GDM1 (cell line): ENCODE data around the gene STX19.
"Not testable (repeated sequence)": the region's sequence is repeated elsewhere in the genome, so short reads cannot be mapped to it uniquely, and the experiment has no call there.

ENCODE experiments used
- DNase-seq: peaks from one replicate; lab custom pipeline; 2025; lab: John Stamatoyannopoulos, UW

The STX19 gene, protein sequence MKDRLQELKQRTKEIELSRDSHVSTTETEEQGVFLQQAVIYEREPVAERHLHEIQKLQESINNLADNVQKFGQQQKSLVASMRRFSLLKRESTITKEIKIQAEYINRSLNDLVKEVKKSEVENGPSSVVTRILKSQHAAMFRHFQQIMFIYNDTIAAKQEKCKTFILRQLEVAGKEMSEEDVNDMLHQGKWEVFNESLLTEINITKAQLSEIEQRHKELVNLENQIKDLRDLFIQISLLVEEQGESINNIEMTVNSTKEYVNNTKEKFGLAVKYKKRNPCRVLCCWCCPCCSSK

GRCh38 chr3:94028093-94028837 is at the start of gene STX19:
Gene STX19, minus strand, starts transcription at chr3:94028597. Its CDS starts 13,328 bp downstream, at chr3:94015269.
- DNase-seq: no peak

- DNase-seq: no peak
Measured at GRCh38 chr3:94076055-94076454, 47.7 kb upstream of the STX19 start.

- no peak for DNase-seq
Measured at GRCh38 chr3:94071713-94072284, 43.4 kb upstream of the STX19 start.

GRCh38 chr3:94070341-94070911 is 42.0 kb upstream of the STX19 start:
- no peak for DNase-seq

- DNase-seq: no peak
Measured at GRCh38 chr3:94069194-94069813, 40.9 kb upstream of the STX19 start.

GRCh38 chr3:94066506-94067500 is 38.4 kb upstream of the STX19 start:
- DNase-seq: no peak

DNA sequence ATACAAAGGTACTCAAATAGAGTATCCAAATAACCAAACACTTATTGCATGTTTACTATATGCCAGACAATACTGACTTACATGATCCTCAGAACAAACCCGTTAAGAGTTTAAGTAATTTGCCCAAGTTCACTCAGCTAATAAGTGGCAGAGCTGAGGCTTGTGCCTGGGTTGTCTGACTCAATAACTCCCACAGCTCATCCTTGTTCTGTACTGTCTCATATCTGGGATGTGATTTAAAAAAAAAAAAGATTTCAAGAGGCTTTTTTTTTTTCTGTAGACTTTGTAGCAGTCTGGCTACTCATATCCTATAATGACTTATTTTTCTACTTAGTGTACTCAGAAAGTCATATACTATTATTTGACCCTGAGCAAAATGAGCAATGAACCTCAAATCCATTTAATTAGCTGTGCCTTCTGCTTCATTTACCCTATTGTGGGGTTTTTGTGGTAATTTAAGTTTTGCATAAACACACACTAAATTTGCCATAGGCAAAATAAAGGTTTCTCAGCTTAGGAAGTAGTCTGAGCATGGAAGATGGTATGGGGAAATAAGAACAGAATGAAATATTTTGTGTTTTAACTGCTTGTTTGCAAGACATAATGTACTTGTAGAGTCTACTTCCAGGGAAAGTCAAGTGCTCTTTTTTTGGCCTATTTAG is 37.6 kb upstream of the STX19 start:
- DNase-seq: no peak

GRCh38 chr3:94065122-94065521 is 36.7 kb upstream of the STX19 start:
- no peak for DNase-seq

DNA sequence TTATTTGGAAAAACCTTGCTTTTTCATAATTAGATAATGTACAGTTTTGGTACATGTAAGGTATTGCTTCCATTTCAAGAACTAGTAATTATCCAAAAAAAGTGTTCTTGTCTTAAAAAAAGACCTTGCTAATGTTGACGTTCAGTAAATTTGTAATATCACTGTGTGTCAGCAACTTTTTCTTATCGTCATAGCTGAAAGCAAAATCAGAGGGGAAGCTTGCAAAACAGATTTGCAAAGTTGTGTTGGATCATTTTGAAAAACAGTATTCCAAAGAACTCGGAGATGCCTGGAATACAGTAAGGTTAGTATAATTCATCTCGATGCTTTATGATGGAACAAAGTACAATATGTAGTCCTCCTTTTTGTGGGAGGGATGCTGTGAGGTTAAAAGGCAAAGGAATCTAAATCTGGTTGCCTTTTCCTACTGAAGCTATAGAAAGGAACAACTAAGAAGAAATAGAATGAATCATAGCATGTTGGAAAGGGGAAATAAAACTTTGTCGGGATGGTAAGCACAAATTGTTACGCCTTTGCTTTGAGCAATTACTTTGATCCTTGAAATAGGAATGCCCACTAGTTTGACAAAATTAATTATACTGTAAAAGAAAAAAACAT is 36.0 kb upstream of the STX19 start:
- DNase-seq: no peak

DNA sequence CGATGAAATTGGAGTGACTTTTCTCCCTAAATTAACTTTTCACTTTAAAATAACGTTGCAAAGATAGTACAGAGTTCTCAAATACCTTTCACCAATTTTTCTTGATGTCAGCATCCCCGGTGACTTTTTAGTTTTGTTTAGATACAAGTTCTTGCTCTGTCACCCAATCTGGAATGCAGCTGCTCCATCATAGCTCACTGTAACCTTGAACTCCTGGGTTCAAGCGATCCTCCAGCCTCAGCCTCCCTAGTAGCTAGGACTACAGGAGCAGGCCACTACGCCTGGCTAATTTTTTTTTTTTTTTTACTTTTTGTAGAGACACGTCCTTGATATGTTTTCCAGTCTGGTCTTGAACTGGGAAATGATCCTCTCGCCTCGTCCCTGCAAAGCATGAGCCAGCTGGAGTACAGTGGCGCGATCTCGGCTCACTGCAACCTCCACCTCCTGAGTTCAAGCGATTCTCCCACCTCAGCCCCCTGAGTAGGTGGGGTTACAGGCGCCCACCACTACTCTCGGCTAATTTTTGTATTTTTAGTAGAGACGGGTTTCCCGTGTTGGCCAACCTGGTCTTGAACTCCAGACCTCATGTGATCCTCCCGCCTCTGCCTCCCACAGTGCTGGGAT is 35.2 kb upstream of the STX19 start:
- DNase-seq: no peak

- peak; percentile 94 for DNase-seq
Measured at GRCh38 chr3:94062513-94063404, 34.4 kb upstream of the STX19 start, which contains the start of the genes DHFR2 and NSUN3. Gene DHFR2, minus strand, starts transcription at chr3:94062916. Its CDS starts 1,405 bp downstream, at chr3:94061511. Gene NSUN3, plus strand, starts transcription at chr3:94063061. Its CDS starts 66 bp downstream, at chr3:94063127.

DNA sequence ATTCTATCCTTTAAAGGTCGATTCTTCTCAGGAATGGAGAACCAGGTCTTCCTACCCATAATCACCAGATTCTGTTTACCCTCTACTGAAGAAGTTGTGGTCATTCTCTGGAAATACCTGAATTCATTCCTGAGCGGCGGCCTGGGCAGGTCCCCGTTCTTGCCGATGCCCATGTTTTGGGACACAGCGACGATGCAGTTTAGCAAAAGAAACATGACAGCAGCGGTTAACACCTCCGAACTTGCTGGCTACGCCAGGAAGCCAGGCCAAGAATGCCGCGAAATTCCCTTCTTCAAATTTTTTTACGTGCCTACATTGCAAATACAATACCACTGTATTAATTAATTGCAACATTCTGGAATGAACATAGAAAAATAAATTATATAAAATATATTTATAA is 32.9 kb upstream of the STX19 start:
- no peak for DNase-seq

DNA sequence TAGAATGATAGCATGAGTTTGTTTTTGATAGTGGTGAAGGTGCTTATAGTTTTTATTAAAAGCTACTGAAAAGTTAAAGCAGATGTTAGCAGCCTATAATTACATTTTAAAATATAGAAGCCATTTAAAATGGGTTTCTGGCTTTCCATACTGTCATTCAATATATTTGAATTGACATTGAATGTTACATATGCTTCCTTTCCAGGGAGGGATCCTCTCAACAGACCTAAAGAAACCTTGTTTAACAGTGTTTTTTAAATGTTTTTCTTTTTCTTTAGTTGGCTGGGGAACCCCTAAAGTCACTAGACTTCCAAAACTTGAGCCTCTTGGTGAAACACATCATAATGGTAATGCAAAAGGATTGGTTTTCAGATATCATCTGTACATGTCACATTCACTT is 22.1 kb upstream of the STX19 start:
- DNase-seq: no peak

GRCh38 chr3:94049267-94049666 is 20.9 kb upstream of the STX19 start:
- no peak for DNase-seq

DNA sequence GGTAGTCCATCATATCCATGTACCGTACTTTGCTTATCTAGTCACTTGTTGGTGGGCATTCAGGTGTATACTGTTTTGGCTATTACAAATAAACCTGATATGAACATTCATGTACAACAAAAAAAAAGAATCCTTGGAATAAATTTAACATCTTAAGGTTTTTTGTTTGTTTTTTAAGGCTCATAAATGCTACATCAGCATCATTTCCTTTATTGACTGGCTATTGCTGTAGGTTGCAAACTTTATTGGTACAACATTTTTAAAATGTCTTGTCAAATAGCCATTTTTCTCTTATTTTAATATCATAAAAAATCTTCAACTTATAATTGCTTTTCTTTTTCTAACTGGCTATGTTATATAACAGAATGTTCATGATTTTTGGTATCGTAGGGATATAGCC is 18.1 kb upstream of the STX19 start:
- DNase-seq: no peak

GRCh38 chr3:94044100-94044936 is 15.9 kb upstream of the STX19 start:
- DNase-seq: not testable (repeated sequence)

DNA sequence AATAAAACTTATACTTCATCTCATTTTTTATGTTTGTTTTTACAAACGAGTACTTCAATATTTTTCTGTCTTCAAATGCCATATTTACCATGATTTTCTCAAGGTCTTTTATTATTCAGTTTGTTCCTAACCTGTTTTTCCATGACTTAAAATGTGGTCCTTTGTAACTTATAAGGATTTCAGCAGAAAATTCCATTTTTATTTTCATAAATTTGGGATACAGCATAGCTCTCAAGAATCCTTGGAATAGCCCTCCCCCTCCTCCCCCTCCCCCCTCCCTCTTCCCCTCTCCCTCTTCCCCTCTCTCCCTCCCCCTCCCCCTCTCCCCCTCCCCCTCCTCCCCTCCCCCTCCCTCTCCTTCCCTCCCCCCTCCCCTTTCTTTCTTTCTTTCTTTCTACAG is 14.9 kb upstream of the STX19 start:
- no peak for DNase-seq
